NCI-H748 (cell line): Measurements from ENCODE around the gene KIRREL3.

Experiments used
- DNase-seq: peaks from one replicate; lab custom pipeline; 2025; ENCODE audit not compliant: unreplicated experiment; lab: John Stamatoyannopoulos, UW

KIRREL3 gene

DNA sequence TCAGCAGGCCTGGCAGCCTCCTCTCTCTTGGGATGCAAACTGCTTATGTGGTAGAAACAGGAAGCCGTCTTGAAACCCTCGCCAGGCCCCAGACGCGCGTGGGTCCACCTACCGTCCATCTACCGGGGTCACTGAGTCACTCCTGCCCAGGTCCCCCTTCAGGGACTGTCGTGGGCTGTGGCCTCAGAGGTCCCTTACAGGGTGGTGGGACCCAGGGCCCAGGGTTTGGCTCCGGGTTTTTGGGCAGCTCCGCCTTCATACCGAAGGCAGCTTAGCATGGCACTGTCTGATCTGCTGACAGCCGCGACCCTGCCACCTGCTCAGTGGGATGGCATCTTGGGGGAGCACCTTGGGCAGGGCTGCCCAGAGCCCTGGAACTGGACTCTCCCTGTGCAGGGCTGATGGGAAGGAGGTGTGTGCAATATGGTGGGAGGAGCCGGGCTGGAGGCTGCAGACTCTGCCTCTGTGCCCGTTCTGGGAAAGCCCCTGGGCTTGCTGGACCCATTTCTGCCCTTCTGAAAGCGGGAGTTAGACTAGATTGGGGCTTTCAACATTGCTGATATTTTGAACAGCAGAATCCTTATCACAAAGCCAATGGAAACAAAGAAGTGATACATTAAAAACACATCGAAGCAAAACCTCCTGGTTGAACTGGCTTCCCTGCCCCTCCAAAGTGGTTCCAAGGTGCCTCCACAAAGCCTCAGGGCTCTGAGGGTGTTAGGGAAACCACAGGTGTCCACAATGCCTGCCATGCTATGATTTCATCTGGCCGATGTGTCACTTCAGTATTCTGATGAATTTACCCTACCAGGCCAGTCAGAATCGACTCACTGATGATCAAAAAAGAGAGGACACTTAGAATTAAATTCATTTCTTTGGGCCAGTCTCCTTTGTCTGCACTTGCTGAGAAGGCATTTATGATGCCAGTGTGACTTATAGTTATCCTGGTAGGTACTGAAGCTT is 316.5 kb downstream of the KIRREL3 start:
- DNase-seq: no peak

DNA sequence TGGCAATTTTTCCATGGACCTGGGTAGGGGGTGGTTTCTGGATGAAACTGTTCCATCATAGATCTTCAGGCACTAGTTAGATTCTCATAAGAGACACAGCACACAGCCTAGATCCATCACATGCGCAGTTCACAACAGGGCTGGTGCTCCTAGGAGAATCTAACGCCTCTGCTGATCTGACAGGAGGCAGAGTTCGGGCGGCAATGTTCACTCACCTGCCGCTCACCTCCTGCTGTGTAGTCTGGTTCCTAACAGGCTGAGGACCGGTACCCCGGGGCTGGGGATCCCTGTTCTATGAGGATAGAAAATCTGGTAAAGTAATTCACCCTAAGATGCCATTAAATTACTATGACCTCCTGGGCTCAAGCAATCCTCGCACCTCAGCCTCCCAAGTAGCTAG is 318.0 kb downstream of the KIRREL3 start:
- no peak for DNase-seq

DNA sequence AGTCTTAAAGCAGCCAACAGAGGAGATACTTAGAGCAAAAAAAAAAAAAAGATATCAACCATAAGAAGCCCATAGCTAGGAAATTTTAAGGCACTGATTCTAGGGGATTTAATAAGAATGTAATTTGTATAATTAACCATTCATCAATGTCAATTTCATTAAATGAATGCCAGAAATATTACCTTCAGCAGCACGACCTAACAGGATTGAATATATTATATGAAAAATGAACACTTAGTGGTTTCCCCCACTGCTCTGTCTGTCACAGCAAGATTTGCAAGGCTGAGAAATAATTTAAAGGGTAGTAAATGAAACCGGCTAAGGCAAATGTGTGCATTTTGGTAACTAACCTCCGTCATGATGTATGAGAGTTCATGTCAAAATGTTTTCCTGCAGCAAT is 319.9 kb downstream of the KIRREL3 start:
- no peak for DNase-seq

DNA sequence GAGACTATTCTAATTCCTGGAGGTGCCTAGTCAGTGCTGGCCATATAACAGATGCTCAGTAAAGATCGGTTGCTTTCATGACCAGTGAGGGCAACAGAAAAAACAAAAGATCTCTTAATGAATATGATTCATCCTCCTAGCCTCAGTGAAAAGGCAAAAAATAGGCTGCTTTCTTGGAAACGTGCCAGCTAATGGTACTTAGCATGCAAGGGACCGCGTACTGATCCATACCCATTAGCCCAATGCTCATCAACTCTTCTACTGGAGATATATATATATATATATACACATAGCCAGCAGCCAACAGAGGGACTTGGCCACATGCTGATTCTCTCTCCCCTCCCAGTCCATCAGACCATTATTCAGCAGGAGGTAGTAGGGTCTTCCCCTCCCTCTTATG is 320.4 kb downstream of the KIRREL3 start:
- peak; percentile 25 for DNase-seq

DNA sequence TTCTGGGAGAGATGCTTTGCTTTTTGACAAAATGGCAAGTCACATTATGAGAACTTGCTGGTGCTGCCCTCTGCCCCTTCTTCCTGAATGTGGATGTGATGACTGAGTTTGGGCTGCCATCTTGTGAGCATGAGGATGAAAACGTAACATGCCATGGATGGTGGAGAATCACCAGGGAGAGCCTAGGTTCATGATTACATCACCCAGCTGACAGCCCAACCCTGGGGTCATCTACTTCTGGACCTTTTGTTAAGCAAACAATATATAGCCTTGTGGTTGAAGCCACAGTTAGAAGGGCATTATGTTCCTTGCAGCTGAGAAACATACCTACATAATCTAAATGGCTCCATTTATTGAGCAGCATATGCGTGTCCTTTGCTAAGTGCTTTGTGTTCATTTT is 321.5 kb downstream of the KIRREL3 start:
- DNase-seq: no peak

DNA sequence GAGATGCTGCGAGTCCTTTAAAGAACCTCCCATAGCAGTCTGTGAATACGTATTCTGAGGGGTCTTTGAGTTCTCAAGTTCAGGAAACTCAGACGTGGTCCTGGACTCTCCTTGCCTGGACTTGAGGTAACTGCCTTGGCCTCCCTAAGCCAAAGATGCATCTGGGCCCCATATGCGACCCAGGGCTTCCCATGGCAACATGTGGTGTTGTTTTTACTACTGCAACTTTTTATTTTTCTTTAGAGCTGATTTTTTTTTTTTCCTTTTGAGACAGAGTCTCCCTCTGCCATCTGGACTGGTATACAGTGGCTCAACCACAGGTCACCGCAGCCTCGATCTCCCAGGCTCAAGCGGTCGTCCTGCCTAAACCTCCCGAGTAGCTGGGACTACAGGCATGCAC is 324.0 kb downstream of the KIRREL3 start:
- DNase-seq: no peak

DNA sequence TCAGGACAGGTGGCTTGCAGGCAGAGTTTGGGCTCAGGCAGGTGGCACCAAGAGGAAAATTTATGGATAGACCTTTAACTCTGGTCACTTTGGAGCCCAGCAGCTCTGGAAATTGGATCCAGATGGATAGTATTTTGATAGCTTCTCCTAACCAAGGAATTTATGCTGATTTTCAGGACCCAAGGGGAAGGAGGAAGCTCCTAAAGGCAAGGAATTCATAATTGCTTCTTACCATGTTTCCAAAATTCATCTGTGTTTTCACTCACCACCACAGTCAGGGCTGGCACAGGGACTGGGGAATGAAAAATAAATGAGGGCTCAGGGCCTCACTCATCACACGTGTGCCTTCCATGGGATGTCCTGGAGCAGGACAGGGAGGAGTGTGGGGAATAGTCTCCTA is 327.3 kb downstream of the KIRREL3 start:
- no peak for DNase-seq

DNA sequence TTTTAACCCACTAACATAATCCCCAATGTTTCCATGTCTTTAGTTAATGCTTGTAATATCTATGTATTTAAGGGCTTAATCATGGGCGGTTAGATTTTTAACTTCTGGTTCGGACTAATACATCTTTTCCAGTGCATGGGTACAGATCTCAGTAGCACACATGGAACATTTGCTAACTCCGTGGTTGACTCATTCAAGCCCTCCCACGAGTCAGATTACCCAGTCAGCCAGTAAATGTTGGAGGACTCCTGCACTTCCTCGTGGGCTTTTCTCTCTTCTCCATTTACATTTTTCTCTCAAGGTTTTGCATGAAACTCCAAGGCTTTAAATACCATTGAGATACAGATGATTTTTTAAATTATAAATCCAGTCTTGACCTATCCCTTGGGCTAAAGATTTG is 331.2 kb downstream of the KIRREL3 start:
- DNase-seq: no peak

DNA sequence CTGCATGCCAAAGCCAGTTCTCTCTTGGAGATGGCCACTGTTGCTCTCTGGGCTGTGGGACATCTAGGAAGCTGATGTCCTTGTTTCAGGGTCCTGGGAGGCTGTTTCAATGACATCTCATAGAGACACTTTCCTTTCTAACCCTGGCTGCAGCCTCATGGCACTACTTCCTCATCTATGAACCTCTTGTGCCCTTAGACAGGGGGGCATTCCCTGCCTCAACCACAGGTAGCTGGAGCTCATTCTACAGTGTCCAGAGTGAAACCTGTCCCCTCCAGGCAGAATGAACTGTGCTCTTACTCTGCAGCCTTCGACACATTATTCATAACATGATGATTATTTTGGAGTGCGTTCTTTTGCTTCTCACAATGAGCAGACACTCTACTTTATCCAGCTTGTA is 335.9 kb downstream of the KIRREL3 start:
- DNase-seq: no peak

DNA sequence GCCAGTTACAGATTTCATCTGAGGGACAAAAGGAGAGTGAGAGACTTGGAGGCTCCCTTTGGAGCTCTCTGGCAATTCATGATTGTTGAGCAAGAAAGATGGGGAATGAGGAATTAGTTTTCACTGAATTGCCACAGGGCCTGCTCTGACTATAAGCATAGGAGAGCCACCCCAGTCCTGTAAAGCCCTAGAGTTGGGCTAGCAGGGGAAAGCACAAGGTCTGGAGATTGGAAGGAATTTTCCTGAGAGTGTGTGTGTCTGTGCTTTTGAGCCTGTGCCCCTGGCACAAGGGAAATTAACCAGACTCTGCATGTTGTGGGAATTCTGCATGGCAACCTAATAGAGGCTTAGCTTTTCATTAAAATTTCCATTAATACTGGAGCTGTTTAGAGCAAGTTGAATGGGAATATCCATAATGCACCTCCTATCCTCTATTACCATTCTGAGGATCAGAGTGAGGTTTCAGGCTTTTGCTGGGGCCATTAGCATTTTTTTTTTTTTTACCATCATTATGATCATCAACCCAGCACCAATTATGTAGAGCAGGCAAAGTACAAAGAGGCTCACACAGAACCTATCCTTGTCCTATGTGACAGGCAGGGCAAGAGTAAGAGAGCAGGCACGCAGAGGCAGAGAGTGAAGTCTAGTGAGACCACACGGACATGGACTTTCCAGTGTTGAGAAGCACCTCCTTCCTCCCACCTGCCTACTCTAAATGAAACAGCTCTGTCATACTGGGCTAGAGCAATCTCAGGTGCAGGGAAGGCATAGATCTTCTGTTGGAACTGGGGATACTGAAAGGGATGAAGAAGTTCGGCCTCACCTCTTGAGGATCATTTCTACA is 336.6 kb downstream of the KIRREL3 start:
- DNase-seq: no peak

DNA sequence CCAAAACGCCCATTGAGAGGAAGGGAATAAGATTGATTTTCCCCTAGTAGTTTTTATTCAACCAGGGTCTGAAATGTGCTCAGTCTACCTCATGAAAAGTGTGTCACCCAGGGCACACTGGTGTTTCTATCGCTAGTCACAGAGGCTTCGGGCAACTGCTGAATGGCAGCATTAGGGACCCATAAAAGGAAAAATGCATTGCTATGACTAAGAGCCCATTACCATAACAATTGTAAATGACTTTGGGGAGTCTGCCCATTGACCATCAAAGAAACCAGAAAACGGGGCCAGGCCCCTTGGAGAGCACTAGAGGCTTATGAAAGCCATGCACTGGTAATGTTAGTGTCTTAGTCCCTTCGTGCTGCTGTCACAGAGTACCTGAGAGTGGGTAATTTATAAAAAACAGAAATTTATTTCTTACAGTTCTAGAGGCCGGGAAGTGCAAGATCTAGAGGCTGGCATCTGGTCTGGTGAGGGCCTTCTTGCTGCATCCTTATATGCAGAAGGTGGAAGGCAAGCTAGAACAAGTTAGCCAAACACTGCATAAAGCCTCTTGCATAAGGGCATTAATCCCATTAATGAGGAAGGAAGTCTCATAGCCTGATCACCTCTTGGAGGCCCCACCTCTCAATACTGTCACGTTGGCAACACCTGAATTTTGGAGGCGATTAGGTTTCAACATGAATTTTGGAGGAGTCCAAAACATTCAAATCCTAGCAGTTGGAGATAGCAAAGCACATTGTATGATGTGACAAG is 338.4 kb downstream of the KIRREL3 start:
- DNase-seq: no peak

DNA sequence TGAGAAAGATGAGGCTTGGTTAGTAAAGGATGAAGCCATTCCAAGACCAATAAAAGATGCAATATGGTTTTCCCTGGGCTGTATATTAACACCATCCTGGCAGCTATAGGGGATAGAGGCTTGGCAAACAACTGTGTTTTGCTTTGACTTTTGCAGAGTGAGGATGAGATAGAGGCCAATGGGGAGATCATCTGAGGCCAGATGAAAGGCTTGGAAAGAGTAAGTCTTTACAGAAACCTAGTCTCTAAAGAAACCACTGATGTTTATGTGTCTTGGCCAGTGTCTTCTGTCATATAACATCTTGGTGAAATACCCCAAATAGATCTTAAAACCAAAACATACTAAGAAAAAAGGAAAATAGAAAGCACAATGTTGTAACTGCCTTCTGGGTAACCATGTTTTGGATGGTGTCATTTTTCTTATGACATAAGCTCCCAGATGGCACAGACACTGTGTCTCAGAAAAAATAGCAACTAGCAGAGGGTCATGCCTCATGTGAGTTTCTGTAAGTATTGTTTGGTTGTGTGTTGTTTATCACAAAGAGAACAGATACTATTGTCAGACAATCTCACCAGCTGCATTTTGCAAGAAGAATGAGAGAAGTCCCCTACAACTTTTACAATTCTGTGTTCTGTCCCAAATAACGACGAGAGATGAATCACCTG is 339.7 kb downstream of the KIRREL3 start:
- DNase-seq: no peak

DNA sequence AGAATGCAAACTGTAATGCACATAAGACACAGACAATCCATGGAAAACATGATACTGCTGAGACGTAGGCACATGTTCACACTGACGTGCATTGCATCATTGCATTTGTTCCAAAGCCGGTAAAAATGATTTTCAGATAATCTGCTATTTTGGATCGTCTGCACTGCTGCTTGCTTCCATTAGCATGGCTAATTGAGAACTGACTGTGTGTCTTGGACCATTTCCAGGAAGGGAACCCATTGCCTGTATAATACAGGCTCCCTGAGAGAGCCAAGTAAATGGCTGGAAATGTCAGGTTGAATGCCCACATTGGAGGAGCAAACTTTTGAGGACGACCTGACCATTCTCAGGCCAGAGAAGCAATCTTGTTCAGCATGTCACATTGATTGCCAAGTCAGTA is 340.2 kb downstream of the KIRREL3 start:
- peak; percentile 22 for DNase-seq

DNA sequence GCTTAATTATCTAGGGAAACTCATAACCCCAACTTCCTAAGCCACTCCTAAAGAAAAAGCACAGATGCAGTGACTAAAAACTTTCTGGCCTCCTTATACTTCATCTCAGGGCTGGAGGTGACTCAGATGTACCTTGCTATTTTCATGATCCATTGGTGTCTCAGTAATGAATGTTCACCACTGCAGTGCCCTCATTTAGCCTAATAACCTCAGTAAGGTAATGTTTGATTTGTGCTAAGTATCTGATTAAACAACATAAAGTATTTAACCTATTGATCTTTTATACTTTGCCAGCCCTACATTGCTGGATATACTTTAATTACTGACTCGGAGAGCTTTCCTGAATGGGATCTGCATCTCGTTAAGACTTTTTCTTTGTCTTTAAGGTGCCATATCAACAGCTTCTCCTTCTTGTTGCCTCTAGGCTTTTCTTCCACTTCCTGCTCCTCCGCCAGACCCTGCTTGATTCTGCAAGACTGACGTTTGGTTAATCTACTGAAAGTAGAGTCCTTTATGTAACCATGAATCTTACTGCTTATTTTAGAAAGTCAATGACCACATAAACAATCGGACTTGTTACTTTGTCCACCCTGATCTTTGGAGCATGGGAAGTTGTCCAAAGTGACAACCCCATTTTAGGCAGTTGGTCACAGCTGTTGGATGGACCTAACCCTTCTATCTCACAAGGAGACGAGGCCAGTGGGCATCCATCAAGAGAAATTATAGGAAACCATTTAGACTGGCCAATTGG is 342.1 kb downstream of the KIRREL3 start:
- DNase-seq: no peak

DNA sequence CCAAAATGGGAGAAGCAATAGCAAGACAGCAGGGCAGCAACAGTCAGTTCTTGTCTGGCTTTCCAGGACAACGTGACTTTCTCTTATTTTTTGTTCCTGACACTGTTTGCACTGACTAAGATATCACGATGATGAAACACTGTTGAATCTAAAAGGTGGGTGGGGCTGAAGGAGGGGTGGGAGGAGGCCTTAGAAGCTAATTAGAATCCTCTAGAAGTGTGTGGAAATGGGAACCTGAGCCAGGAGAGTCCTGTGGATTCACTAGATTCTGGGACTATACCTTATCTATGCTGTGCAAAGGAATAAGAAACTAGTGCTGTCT is 344.8 kb downstream of the KIRREL3 start:
- DNase-seq: peak; percentile 3

DNA sequence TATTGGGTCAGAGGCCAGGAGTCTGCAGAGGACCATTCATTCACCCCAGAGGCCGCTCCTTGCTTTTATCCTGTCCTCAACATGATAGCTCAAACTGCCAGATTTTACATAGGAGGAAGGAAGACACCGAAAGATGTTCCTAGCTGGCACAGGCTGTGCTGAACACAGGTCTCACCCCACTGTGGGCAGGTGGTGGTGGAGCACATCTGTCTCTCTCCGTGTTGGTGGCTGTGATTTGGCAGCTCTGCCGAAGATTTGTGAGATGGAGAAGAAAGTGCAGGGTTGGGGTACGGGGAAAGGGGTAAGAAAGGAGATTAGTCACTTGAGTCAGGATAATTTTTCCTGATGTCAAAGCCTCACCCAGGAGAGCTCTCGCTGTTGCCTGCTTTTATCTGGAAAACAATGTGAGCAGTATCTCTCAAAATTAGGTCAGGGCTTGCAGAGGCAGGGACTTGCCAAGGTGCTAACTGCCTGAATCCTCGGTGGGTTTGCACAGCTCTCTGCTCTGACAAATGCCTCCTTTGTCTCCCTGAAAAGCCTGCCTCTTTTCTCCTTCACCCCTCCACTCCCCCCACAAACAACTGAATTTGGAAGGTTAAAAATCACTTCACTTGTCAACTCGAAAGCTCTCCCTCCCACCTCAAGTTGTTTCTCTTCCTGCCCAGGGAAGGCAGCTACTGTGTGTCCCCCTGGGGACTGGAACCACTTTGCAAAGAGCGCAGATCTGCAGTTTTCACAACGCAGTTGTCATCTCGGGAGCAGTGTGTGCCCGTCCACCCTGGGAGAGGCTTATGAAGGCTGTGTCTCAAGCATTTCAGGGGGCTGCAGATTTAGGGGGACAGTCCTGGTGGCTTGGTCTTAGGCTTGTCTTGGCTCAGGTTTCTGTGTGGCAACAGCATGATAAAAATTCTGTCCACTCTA is 345.4 kb downstream of the KIRREL3 start:
- no peak for DNase-seq

DNA sequence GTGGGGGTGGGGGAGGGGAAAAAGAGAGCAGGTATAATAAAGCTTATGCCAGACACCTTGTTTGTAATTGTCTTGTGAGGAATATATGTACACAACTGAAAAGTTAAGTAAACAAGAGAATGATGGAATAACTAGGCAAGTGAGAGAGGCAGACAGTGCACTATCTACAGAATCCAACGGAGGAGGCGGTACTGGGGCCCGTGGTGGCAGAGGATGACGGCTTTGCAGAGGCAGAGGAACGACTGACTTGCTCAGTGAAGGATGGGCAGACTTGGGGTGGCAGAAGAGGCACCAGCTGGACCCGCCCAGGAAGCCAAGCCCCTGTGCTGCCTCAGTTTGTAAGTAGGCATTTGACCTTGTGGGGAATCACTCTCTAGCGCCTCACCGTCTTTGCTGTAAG is 347.5 kb downstream of the KIRREL3 start:
- DNase-seq: peak; percentile 10

DNA sequence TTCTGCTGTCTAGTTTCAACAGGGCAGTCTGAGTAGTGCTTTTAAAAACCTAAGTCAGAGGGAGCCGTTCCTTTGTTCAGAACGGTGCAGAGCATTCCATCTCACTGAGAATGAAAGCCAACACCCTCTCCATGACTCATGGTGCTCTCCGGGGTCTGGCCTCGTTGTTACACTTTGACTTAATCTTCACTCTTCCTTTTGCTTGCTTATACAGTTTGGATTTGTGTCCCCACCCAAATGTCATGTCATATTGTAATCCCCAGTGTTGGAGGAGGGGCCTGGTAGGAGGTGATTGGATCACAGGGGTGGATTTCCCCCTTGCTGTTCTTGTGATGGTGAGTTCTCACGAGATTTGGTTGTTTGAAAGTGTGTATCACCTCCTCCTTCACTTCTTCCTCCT is 352.8 kb downstream of the KIRREL3 start:
- DNase-seq: no peak
